ENCODE data around the gene PPP1R11. TPM values are rescaled to one million over a fixed set of nuclear protein-coding genes. Genes with fewer than 3 reads are reported as not detected.
"Not testable (repeated sequence)": the region's sequence is repeated elsewhere in the genome, so short reads cannot be mapped to it uniquely, and the experiment has no call there.

Gene PPP1R11
- total and polyA plus RNA-seq, 2 of the 4 experiments (the other 2 are of a cell fraction) = 15.6 to 46.0 TPM

DNA sequence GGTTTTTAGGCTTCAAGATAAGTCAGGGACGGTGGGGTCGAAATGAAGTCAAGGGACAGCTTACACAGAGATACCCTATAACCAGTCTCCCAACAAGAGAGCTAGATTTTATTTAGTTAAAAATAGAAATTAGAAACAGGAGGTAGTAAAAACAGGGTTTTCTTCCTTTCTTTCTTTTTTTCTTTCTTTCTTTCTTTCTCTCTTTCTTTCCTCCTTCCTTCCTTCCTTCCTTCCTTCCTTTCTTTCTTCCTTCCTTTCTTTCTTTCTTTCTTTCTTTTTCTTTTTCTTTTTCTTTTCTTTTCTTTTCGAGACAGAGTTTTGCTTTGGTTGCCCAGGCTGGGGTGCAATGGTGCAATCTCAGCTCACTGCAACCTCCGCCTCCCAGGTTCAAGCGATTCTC lies 51.7 kb downstream of the PPP1R11 start:
- in situ Hi-C loops (cut with MboI; ENCODE audit: low sequenced_read_pairs); BruUV-seq (replicated peaks); H3K9me3 ChIP-seq (ENCODE audit: control insufficient read depth, insufficient read depth, low read length); H3K4me2 ChIP-seq (ENCODE audit: low read depth, low read length); H3K23ac ChIP-seq (ENCODE audit: low read depth, low read length); H2AK9ac ChIP-seq (replicated peaks; ENCODE audit: low read depth, low read length, poor library complexity); H3K14ac ChIP-seq (replicated peaks; ENCODE audit: low read depth, low read length); ATAC-seq (ENCODE audit: low read depth); H3K18ac ChIP-seq (ENCODE audit: low read depth, low read length); intact Hi-C loops (cut with micrococcal nuclease); H3K4me1 ChIP-seq (ENCODE audit: control insufficient read depth, insufficient read depth, low read length); H2BK5ac ChIP-seq (ENCODE audit: low read depth, low read length, poor library complexity, severe bottlenecking); H3K9ac ChIP-seq (ENCODE audit: low read depth, low read length); H2BK15ac ChIP-seq (ENCODE audit: low read depth, low read length); H3K36me3 ChIP-seq (ENCODE audit: control insufficient read depth, insufficient read depth, low read length); dilution Hi-C loops (cut with HindIII; ENCODE audit: low sequenced_read_pairs, unreplicated experiment); H4K91ac ChIP-seq (ENCODE audit: insufficient read depth, low read depth, low read length); H3K4ac ChIP-seq (ENCODE audit: low read depth, low read length); DNase-seq; H3K56ac ChIP-seq (ENCODE audit: extremely low read depth, insufficient read depth, low read length); H4K8ac ChIP-seq (ENCODE audit: low read depth in 2 of 2, low read length in 2 of 2); H3K79me1 ChIP-seq (ENCODE audit: low read depth in 1 of 2, low read length in 2 of 2); H3K27ac ChIP-seq (ENCODE audit: insufficient read depth, low read length); H2AFZ ChIP-seq (replicated peaks; ENCODE audit: low read length, poor library complexity); H4K20me1 ChIP-seq (ENCODE audit: insufficient read depth, low read length); H3K9me1 ChIP-seq (ENCODE audit: insufficient read depth, low read length); H2BK20ac ChIP-seq (ENCODE audit: low read depth, low read length); H2AK5ac ChIP-seq (ENCODE audit: low read depth, low read length); H3K4me3 ChIP-seq (ENCODE audit: insufficient read depth, low read depth, low read length); H2BK120ac ChIP-seq (ENCODE audit: low read depth, low read length); H4K5ac ChIP-seq (ENCODE audit: low read depth, low read length): not testable (repeated sequence)
- POLR2A ChIA-PET (ENCODE audit: unreplicated experiment) = interaction anchor here (0.7 kb wide), 1 partner anchor 14 kb away, joined by 4 read pairs; no protein-coding TSS in a partner anchor
- no CpG with 5 or more reads among the region's 5 CpGs for WGBS, 2 experiments (ENCODE audit: extremely low coverage in 2 of 2, insufficient read length in 1 of 2)
- CTCF ChIA-PET = interaction anchor here (0.6 kb wide), 1 partner anchor 11 kb away, joined by 3 read pairs; no protein-coding TSS in a partner anchor
- H3K27me3 ChIP-seq (ENCODE audit: control insufficient read depth, insufficient read depth, low read length) = peaks cover 10% of the 10 kb centered on the region

Small RNA genes within 50 kb of the gene (microRNA-seq; reads per million reads assigned to microRNA genes)
- gene RF02218 (ENCODE audit: insufficient read depth, insufficient read length) (not detected), gene RF02219 (ENCODE audit: insufficient read depth, insufficient read length) (not detected), gene RF02220 (ENCODE audit: insufficient read depth, insufficient read length) (not detected)

Small RNA genes within 50 kb of the gene (small RNA-seq; reads per million reads assigned to genes)
- gene RF02218 (0 reads per million in 5 experiments), gene RF02219 (0 reads per million in 5 experiments), gene RF02220 (0 reads per million in 5 experiments)

Other genes with a start within 250 kb of the PPP1R11 start
- gene HLA-G, start 239.4 kb upstream of the PPP1R11 start, total RNA-seq (2012; rRNA removed) = not detected in 2 replicates
- not detected in 2 replicates for gene HLA-G, start 239.4 kb upstream of the PPP1R11 start, polyA plus RNA-seq (2012; rRNA removed)
- 76.4 and 94.5 TPM in 2 replicates for gene HLA-A, start 124.7 kb upstream of the PPP1R11 start, total RNA-seq (2012; rRNA removed)
- gene HLA-A, start 124.7 kb upstream of the PPP1R11 start, polyA plus RNA-seq (2012; rRNA removed) = 218 and 239 TPM in 2 replicates
- gene POLR1H, start 5.9 kb upstream of the PPP1R11 start, total RNA-seq (2012; rRNA removed) = 34.6 and 35.0 TPM in 2 replicates
- gene POLR1H, start 5.9 kb upstream of the PPP1R11 start, polyA plus RNA-seq (2012; rRNA removed) = 24.6 and 25.5 TPM in 2 replicates
- gene RNF39, start 8.6 kb downstream of the PPP1R11 start, total RNA-seq (2012; rRNA removed) = not detected in 2 replicates
- gene RNF39, start 8.6 kb downstream of the PPP1R11 start, polyA plus RNA-seq (2012; rRNA removed) = not detected in 2 replicates
- gene TRIM31, start 45.9 kb downstream of the PPP1R11 start, total RNA-seq (2012; rRNA removed) = not detected in 2 replicates
- not detected in 2 replicates for gene TRIM31, start 45.9 kb downstream of the PPP1R11 start, polyA plus RNA-seq (2012; rRNA removed)
- gene TRIM40, start 68.9 kb downstream of the PPP1R11 start, total RNA-seq (2012; rRNA removed) = not detected in 2 replicates
- not detected in 2 replicates for gene TRIM40, start 68.9 kb downstream of the PPP1R11 start, polyA plus RNA-seq (2012; rRNA removed)
- not detected in 2 replicates for gene TRIM10, start 94.0 kb downstream of the PPP1R11 start, total RNA-seq (2012; rRNA removed)
- gene TRIM10, start 94.0 kb downstream of the PPP1R11 start, polyA plus RNA-seq (2012; rRNA removed) = not detected in 2 replicates
- gene TRIM15, start 96.3 kb downstream of the PPP1R11 start, total RNA-seq (2012; rRNA removed) = not detected in 2 replicates
- not detected in 2 replicates for gene TRIM15, start 96.3 kb downstream of the PPP1R11 start, polyA plus RNA-seq (2012; rRNA removed)
- gene TRIM26, start 146.2 kb downstream of the PPP1R11 start, total RNA-seq (2012; rRNA removed) = 22.6 and 23.3 TPM in 2 replicates
- 23.8 and 24.6 TPM in 2 replicates for gene TRIM26, start 146.2 kb downstream of the PPP1R11 start, polyA plus RNA-seq (2012; rRNA removed)

All from IMR-90 (cell line).